Skeletal muscle cell (primary cell): ENCODE results near the gene GREB1.

Experiments used
- DNase-seq: peaks from one replicate; pipeline ENCODE4 v3.0.0-alpha.2; 2010; ENCODE audit warnings: low read depth
- H3K4me3 ChIP-seq: 2 replicates; pipeline ENCODE4 v1.5.1; 2011; ENCODE audit warnings: low read depth, mild to moderate bottlenecking, control low read depth, low read length, moderate library complexity

GREB1 gene

DNA sequence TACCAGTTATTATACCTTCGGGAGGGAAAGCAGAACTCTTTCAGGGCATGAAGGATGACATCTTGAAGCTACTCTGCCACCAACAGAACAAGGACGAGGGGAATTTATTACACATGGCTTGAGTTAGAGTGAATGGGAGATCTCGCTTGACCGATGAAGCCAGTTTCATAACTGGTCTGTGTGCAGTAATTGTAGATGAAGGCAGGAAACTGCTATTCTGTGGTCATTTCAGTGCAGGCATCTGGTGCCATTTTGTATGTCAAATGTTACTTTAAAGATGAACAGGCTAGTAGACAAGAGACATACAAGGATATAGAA lies 20.5 kb downstream of the GREB1 start:
- DNase-seq = no peak
- H3K4me3 ChIP-seq = no peak overlapping the region

DNA sequence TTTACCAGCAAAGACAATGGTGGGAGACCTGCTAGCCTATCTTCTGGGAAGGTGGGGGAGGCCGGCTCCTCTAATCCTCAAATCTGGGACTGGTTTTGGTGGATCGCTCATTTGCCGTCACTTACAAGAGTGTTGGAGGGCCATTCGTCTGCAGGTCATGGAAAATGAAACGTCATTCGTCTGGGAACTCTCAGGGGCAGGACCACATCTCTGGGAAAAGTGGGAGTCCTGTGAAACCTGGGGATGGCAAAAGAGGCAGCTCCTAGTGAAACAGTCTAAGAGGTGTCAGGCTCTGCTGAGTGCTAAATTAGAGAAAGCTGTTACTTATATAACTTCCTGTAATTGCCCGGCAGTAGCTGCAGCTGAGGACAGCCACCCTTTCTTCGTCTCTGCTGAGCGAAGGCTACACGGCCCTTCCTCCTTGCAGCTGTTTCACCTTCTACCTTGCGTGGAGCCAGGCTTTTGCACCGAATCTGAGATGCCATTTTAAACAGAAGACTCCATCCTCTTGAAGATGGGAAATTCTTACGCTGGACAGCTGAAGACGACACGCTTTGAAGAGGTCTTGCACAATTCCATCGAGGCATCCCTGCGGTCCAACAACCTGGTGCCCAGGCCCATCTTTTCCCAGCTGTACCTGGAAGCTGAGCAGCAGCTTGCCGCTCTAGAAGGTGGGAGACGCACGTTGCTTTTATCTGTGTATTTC lies 22.4 kb downstream of the GREB1 start:
- no peak overlapping the region for H3K4me3 ChIP-seq
- DNase-seq = no peak

- H3K4me3 ChIP-seq = no peak overlapping the region
- no peak for DNase-seq
Observed at GRCh38 chr2:11558214-11558886, 24.5 kb downstream of the GREB1 start.

- H3K4me3 ChIP-seq = no peak overlapping the region
- DNase-seq = no peak
Observed at GRCh38 chr2:11559066-11559785, 25.4 kb downstream of the GREB1 start.

GRCh38 chr2:11559786-11560155 lies 25.9 kb downstream of the GREB1 start:
- no peak overlapping the region for H3K4me3 ChIP-seq
- DNase-seq = no peak

GRCh38 chr2:11560806-11561205 lies 27.0 kb downstream of the GREB1 start:
- DNase-seq = no peak
- H3K4me3 ChIP-seq = no peak overlapping the region

DNA sequence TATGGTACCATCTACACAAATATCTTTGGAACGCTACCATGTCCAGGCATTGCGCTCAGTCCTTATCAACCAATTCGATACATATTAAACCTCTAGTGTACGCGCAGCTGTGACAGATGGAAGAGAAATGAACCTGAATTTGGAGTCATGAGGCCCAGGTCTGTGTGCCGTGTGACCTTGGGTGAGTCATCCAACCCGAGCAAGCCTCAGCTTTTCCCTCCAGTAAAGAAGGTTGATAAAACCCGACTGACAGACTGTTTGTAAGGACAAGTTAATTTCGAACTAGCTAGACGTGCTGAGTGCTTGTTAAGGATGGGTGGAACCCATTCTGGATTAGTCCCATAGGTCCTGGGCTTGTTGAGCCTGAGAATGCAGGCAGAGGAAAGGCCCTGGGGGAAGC lies 28.2 kb downstream of the GREB1 start:
- no peak for DNase-seq
- no peak overlapping the region for H3K4me3 ChIP-seq

DNA sequence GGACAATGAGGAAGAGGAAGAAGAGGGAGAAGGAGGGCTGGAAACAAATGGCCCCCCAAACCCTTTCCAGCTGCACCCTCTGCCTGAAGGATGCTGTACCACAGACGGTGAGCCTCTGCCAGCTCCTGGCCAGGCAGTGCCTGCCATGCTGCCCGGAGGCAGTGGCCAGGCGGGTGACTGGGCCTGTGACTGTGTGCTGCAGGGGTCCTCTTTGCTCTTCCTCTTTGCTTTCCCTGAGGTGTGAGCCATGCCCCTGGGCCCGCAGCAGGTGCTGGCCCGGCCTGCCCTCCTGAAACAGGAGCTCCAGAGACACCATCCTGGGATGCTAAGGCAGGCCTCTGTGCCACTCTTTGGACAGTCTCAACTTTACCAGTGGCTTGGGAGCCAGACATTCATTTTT lies 28.6 kb downstream of the GREB1 start:
- no peak for DNase-seq

DNA sequence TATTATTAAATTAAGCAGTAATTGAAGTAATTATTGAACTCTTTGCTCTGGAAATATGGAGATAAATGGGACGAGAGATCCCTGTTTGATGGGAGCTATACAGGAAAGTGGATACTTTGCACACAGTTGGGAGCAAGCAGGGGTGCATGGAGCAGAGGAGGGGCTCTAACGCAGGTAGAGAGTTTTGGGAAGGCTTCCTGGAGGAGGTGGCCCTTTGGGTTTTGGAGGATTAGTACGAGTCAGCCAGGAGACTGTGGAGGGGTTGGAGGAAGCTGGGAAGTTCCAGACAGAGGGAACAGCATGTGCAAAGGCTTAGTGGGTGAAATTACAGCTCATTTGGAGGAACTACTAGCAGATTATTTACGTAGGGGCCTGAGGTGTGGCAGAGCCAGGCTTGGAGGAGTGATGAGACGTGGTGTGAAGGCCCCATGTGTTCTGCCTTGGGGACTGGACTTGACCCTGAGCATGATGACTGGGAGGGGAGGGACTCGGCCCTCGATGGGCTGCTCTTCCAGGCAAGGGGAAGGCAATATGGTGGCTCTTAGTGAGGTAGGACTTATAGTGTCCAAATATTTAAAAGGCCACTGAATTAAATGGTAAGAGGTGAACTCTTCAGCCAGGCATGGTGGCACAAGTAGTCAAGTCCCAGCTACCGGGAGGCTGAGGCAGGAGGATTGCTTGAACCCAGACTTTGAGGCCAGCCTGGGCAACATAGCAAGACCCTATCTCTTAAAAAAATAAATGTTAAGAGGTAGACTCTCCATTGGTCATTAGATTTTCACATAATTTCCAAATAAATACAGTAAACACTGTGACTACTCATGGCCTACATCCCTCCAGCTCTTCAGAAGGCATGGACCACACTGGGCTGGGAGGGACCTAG lies 30.2 kb downstream of the GREB1 start:
- no peak overlapping the region for H3K4me3 ChIP-seq
- no peak for DNase-seq

More for the DNA sequence above, 28.6 kb downstream of the GREB1 start:
- no peak overlapping the region for H3K4me3 ChIP-seq

- DNase-seq = no peak
- no peak overlapping the region for H3K4me3 ChIP-seq
Observed at GRCh38 chr2:11564816-11565567, 31.1 kb downstream of the GREB1 start.

- no peak for DNase-seq
- H3K4me3 ChIP-seq = no peak overlapping the region
Observed at GRCh38 chr2:11566383-11566782, 32.5 kb downstream of the GREB1 start.

DNA sequence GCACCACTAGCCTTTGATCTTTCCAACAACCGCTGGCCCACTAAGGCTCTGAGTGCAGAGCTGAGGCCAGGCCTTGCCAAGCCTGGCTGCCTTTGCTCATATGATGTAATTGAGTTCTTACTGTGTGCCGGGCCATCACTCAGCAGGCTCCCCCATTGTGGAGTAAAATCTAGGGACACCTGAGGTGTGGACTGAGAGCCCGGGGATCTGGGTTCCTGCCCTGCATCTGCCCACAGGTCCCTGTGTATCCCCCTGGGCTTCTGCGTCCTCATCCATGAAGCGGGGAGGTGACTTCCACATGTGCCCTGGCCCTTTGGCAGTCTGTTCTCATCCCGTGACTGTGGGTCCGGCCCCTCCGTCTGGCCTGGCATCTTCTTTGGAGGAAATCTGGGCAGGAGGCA lies 33.8 kb downstream of the GREB1 start:
- no peak for DNase-seq
- H3K4me3 ChIP-seq = no peak overlapping the region

- no peak overlapping the region for H3K4me3 ChIP-seq
- no peak for DNase-seq
Observed at GRCh38 chr2:11568436-11568835, 34.6 kb downstream of the GREB1 start.

DNA sequence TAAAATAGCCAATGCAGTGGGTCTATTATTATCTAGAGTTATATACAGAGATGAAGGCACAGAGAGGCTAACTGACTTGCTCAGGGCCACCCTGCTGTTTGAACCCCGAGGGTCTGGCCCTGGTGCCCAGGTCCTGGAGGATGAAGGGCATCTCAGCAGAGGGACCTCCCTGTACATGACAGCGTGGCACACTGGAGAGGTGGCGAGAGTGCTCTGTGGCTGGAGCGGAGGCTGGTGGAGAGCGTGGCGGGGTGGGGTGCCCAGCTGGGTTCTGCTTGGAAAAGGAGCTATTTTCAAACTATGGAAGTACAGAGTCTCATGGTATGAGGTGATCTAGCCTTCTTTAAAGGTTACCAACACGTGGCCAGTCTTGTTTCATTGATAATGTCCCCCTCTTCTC lies 35.8 kb downstream of the GREB1 start:
- no peak for DNase-seq
- H3K4me3 ChIP-seq = no peak overlapping the region

GRCh38 chr2:11571170-11571569 lies 37.3 kb downstream of the GREB1 start:
- no peak overlapping the region for H3K4me3 ChIP-seq
- no peak for DNase-seq

DNA sequence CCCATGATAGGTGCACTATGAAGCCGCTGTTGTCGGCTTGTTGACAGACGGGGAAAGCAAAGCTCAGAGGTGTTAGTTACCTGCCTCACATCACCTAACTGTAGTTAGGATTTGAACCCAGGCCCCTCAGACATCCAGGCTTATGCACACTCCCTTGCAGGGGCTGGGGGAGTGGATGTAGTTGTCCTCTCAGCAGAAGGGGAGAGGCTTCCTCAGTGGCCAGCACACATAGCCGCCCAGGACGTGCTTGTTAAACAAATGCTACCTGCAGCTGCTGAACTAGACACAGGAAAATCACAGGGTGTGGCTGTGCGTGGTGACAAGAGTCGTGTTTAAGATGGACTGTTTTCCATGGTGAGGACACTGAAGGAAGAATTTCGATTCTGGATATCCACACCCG lies 39.2 kb downstream of the GREB1 start:
- DNase-seq = no peak
- no peak overlapping the region for H3K4me3 ChIP-seq

- H3K4me3 ChIP-seq = no peak overlapping the region
- no peak for DNase-seq
Observed at GRCh38 chr2:11573418-11574175, 39.8 kb downstream of the GREB1 start.

- DNase-seq = no peak
- H3K4me3 ChIP-seq = no peak overlapping the region
Observed at GRCh38 chr2:11574176-11575046, 40.6 kb downstream of the GREB1 start.
